CD4-positive, alpha-beta T cell treated with Interleukin-15 for 1 hour (primary cell): ENCODE measurements around the gene FKBP5.
A peak's percentile ranks its signal among the peaks of the same experiment; 100 is the strongest.
"Not testable (repeated sequence)": the region's sequence is repeated elsewhere in the genome, so short reads cannot be mapped to it uniquely, and the experiment has no call there.

Experiments
- DNase-seq: peaks from one replicate; pipeline ENCODE4 v3.0.0-alpha.2; 2020

Gene FKBP5

DNA sequence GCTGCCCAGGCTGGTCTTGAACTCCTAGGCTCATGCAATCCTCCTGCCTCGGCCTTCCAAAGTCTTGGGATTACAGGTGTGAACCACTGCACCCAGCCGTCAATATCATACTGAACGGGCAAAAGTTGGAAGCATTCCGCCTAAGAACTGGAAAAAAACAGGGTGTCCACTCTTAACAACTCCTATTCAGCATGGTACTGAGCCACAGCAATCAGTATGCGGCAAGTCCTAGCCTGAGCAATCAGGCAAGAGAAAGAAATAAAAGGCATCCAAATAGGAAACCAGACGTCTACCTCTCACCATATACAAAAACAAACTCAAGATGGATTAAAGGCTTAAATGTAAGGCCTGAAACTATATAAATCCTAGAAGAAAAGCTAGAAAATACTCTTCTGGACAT, 83.1 kb downstream of the FKBP5 start:
- DNase-seq: no peak

- no peak for DNase-seq
These were observed 85.2 kb downstream of the FKBP5 start for GRCh38 chr6:35603326-35604202.

DNA sequence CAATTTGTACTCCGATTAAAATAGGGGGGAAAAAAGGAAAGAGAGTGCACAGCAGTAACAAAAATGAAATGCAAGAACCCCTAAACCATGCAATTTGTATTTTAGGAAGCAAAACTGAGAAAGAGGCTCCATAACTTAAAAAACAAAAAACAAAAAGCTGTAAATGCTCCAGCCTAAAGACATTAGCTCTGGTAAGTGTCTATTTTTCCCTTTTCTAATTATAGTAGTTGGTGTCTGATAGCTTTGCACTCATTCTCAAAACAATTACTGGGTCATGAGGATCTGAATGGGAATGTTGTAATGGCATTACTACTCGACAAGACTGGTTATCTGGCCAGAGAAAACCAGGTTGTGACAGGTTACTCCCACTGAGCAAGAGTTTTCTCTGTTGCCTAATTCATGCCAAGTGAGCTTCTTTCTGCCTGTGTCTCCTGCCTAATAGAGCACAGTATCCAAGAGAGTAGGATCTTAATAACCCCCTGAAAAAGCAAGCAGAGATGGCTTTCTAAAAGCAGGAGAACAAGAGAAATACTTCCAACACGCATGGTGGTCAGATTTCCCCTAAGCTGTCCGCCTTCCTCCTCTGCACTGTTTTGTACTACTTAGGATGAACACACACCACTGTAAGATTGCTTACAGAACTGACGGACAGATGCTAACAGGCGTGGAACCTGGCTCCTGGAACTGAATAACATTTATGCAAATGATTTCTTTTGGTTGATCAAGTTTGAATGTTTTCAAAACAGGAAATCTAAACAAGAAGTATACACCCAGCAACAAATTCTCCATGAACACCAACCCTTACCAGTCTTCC, 86.4 kb downstream of the FKBP5 start:
- no peak for DNase-seq

GRCh38 chr6:35601331-35602132, 87.2 kb downstream of the FKBP5 start:
- peak; percentile 77 for DNase-seq

DNA sequence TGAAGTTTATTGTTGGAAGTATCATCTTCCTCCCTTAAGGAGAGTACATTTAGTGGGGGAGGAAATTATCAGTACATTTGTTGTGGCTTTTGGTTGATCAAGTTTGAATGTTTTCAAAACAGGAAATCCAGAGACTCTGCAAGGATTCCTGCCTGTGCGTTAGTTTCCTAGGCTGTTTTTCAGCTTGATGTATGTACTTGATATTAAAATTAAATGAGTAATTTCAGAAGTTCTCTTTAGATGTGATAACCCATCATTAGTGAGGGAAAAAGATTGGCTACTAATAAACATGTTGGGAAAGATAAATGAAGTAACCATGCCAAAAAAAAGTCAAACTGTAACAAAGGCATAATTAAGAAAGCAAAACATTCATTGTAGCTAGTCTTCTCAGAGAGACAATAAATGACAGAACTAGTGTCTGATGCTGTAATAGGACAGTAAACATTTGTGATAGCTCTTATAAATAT, 88.0 kb downstream of the FKBP5 start:
- DNase-seq: no peak

- peak; percentile 18 for DNase-seq
These were observed 88.7 kb downstream of the FKBP5 start for GRCh38 chr6:35599761-35600658.

GRCh38 chr6:35598621-35599020, 90.1 kb downstream of the FKBP5 start:
- DNase-seq: not testable (repeated sequence)

- no peak for DNase-seq
These were observed 92.0 kb downstream of the FKBP5 start for GRCh38 chr6:35596448-35597442.

- no peak for DNase-seq
These were observed 94.1 kb downstream of the FKBP5 start for GRCh38 chr6:35594503-35595186.

DNA sequence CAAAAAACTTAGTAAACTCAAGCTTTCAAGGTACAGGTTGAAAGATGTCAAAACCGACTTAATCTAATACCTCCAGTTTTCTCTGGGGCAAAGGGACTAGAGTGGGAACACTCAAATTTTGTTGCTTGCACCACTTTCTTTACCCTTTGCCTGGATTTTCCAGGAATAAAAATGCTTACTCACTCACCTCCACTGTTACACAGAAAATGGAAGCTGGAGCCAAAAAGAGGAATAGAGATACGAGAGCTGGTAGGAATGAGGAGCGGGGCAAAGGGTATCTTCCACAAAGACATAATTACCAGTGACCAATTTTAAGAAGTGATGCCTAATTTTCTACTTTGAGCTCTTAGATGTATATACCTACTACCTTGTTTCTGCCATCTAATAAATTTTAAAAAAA, 96.5 kb downstream of the FKBP5 start:
- DNase-seq: no peak

- DNase-seq: no peak
These were observed 98.1 kb downstream of the FKBP5 start for GRCh38 chr6:35590622-35591066.

DNA sequence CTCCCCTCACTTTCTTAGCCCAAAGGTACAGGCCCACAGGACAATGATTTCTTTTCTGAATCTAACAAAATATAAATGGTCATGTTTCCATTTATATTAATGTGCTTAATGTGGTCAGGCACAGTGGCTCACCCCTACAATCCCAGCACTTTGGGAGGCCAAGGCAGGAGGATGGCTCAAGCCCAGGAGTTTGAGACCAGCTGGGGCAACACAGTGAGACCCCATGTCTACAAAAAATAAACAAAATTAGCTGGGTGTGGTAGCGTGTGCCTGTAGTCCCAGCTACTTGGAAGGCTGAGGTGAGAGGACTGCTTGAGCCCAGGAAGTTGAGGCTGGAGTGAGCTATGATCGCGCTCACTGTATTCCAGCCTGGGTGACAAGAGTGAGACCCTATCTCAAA, 98.8 kb downstream of the FKBP5 start:
- DNase-seq: no peak

- no peak for DNase-seq
These were observed 99.4 kb downstream of the FKBP5 start for GRCh38 chr6:35589201-35589739.

DNA sequence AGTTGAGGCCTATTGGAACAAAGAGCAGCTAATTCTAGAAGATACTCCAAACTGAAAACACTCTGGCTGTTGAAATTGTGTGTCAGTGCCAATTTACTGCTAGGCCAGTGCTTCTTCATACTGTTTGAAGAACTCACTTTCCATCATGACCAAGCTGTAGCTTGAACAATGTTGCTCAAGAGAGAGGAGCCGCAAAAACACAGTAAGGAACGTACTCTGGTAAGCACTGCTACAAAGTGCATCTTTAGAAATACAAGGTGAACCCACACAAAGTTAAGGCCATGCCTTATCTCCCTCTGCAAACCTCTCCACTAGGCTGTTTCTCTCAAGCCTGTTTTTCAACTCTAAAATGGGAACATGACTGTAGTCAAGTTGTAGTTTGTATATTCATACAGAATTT, 101.5 kb downstream of the FKBP5 start:
- no peak for DNase-seq

- no peak for DNase-seq
These were observed 102.2 kb downstream of the FKBP5 start for GRCh38 chr6:35586542-35586941.

GRCh38 chr6:35585658-35586057, 103.1 kb downstream of the FKBP5 start:
- no peak for DNase-seq

GRCh38 chr6:35583893-35584688, 104.6 kb downstream of the FKBP5 start:
- peak; percentile 68 for DNase-seq

GRCh38 chr6:35582315-35582714, 106.4 kb downstream of the FKBP5 start:
- DNase-seq: no peak

DNA sequence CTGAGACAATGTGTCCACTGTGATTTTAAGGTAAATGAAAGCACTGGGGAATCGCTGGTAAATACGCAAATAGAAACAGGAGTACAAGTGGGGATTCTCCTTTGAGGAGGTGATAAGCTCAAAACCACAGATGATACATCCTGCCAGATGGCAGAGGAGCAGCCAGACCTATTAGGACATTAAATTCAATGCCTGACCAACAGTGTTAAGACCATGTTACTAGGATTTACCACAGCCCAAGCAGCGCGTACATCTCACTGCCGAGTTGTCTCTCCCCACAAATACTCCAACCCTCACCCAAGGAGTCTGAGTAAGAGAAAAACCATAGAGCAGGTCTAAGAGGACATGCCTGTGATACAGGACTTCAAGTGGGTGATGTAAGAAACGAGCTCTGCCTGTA, 107.1 kb downstream of the FKBP5 start:
- no peak for DNase-seq
